ENCODE results near the gene RICTOR. TPM values are rescaled to one million over a fixed set of nuclear protein-coding genes. Genes with fewer than 3 reads are reported as not detected.

The RICTOR gene
- total RNA-seq, 1 experiment from 2014 or later, result 21.7 TPM

GRCh38 chr5:38921174-38921573 is 153.0 kb downstream of the RICTOR start:
- RAD21 ChIA-PET (ENCODE audit: low non-redundant PET in 1 of 2, low total read pairs in 2 of 2, uncharacterized antibody in 2 of 2, unreplicated experiment in 2 of 2), result interaction anchor here in 1 of 2 experiments (1.2 kb wide), 1 partner anchor 479 kb away, joined by 3 read pairs; no protein-coding TSS in a partner anchor
- no peak for DNase-seq (ENCODE audit: low read depth, low spot score)
- Histone ChIP-seq H3K9me3 (ENCODE audit: control insufficient read depth in 1 of 2, insufficient read depth in 1 of 2, low read depth in 1 of 2, low read length in 2 of 2) (no peaks in the 10 kb centered on the region), H3K9me2 (ENCODE audit: insufficient read depth) (no peaks in the 10 kb centered on the region), H3K4me3 (replicated peaks in 1 of 2; ENCODE audit: low read depth in 1 of 2, low read length in 2 of 2) (no peak overlapping the region), H3K36me3 (ENCODE audit: control insufficient read depth in 1 of 2, insufficient read depth in 2 of 2, low read length in 2 of 2) (peaks cover 18 to 21% of the 10 kb centered on the region in 2 experiments), H3K27me3 (ENCODE audit: insufficient read depth, low read length) (no peaks in the 10 kb centered on the region), H3K4me2 (ENCODE audit: low read length) (no peak overlapping the region), H4K20me1 (ENCODE audit: insufficient read depth) (no peaks in the 10 kb centered on the region), H3K27ac (ENCODE audit: low read depth, low read length) (no peak overlapping the region), H3K79me2 (ENCODE audit: insufficient read depth, low read length) (no peaks in the 10 kb centered on the region), H3K4me1 (ENCODE audit: control insufficient read depth in 1 of 2, insufficient read depth in 2 of 2, low read length in 2 of 2) (no peaks in the 10 kb centered on the region), H2AFZ (ENCODE audit: low read depth, low read length, poor library complexity, severe bottlenecking) (no peak overlapping the region), H3K9ac (ENCODE audit: low read length) (no peak overlapping the region)
- intact Hi-C loops (cut with micrococcal nuclease), result loop anchor here (5.0 to 10.0 kb wide), 2 partner anchors 479 to 716 kb away; no protein-coding TSS in a partner anchor
- POLR2A ChIA-PET, result no interaction called here
- no peak for ATAC-seq
- CTCF ChIA-PET, result interaction anchor here (1.4 to 2.6 kb wide), 3 partner anchors 7 to 480 kb away, joined by 8 to 13 read pairs (median 10); no protein-coding TSS in a partner anchor
- no TSS peak for BruUV-seq (replicated peaks)
- peak; percentile 51 for TF ChIP-seq REST (IDR thresholded peaks at IDR 0.05; ENCODE audit: low read depth)
- TF ChIP-seq SRF (IDR thresholded peaks at IDR 0.05; ENCODE audit: low read depth), result no peak
- TF ChIP-seq CBX3 (IDR thresholded peaks at IDR 0.05; ENCODE audit: low read depth), result no peak
- no peak for TF ChIP-seq CEBPB (IDR thresholded peaks at IDR 0.05; ENCODE audit: low read depth)

GRCh38 chr5:38916802-38917201 is 157.4 kb downstream of the RICTOR start:
- Histone ChIP-seq H3K4me1 (ENCODE audit: control insufficient read depth in 1 of 2, insufficient read depth in 2 of 2, low read length in 2 of 2) (no peaks in the 10 kb centered on the region), H3K36me3 (ENCODE audit: control insufficient read depth in 1 of 2, insufficient read depth in 2 of 2, low read length in 2 of 2) (peaks cover 4 to 13% of the 10 kb centered on the region in 2 experiments; a peak in 2 of 4 replicates), H3K9me3 (ENCODE audit: control insufficient read depth in 1 of 2, insufficient read depth in 1 of 2, low read depth in 1 of 2, low read length in 2 of 2) (no peaks in the 10 kb centered on the region), H3K27ac (ENCODE audit: low read depth, low read length) (no peak overlapping the region), H2AFZ (ENCODE audit: low read depth, low read length, poor library complexity, severe bottlenecking) (no peak overlapping the region), H3K4me2 (ENCODE audit: low read length) (no peak overlapping the region), H3K9me2 (ENCODE audit: insufficient read depth) (no peaks in the 10 kb centered on the region), H4K20me1 (ENCODE audit: insufficient read depth) (no peaks in the 10 kb centered on the region), H3K4me3 (replicated peaks in 1 of 2; ENCODE audit: low read depth in 1 of 2, low read length in 2 of 2) (no peak overlapping the region), H3K79me2 (ENCODE audit: insufficient read depth, low read length) (no peaks in the 10 kb centered on the region), H3K9ac (ENCODE audit: low read length) (no peak overlapping the region), H3K27me3 (ENCODE audit: insufficient read depth, low read length) (no peaks in the 10 kb centered on the region)
- RAD21 ChIA-PET (ENCODE audit: low non-redundant PET in 1 of 2, low total read pairs in 2 of 2, uncharacterized antibody in 2 of 2, unreplicated experiment in 2 of 2), result no interaction called here
- ATAC-seq (no peak), DNase-seq (ENCODE audit: low read depth, low spot score) (no peak)
- intact Hi-C loops (cut with micrococcal nuclease), result no loop called here
- no TSS peak for BruUV-seq (replicated peaks)
- CTCF ChIA-PET, result no interaction called here
- POLR2A ChIA-PET, result no interaction called here
- no peak for TF ChIP-seq SRF (IDR thresholded peaks at IDR 0.05; ENCODE audit: low read depth)
- TF ChIP-seq CEBPB (IDR thresholded peaks at IDR 0.05; ENCODE audit: low read depth), result no peak
- TF ChIP-seq TCF7L2 (IDR thresholded peaks at IDR 0.05; ENCODE audit: borderline replicate concordance, extremely low read depth, insufficient read depth, insufficient read length), result no peak
- no peak for TF ChIP-seq SP1 (IDR thresholded peaks at IDR 0.05; ENCODE audit: low read depth)
- no peak for TF ChIP-seq ZNF274 (IDR thresholded peaks at IDR 0.05; ENCODE audit: low read depth, low read length)
- TF ChIP-seq EZH2phosphoT487 (IDR thresholded peaks at IDR 0.05; ENCODE audit: borderline replicate concordance), result no peak
- TF ChIP-seq CTCF (IDR thresholded peaks at IDR 0.05 in 2 of 3, conservative IDR thresholded peaks at IDR 0.05 in 1 of 3; ENCODE audit: borderline replicate concordance in 1 of 3, insufficient read depth in 1 of 3, low read depth in 2 of 3, low read length in 2 of 3), result no peak
- TF ChIP-seq POLR2AphosphoS5 (IDR thresholded peaks at IDR 0.05; ENCODE audit: low read depth, low read length), result no peak
- TF ChIP-seq JUND (IDR thresholded peaks at IDR 0.05), result no peak
- TF ChIP-seq ATF3 (IDR thresholded peaks at IDR 0.05), result no peak
- no peak for TF ChIP-seq POLR2A (IDR thresholded peaks at IDR 0.05; ENCODE audit: borderline replicate concordance, extremely low read depth, insufficient read depth, insufficient read length)
